Measurements from ENCODE around the gene ZNF135.

The ZNF135 gene

GRCh38 chr19:58079792-58080191, 20.7 kb downstream of the ZNF135 start:
- Histone ChIP-seq H3K9me3 (ENCODE audit: severe bottlenecking) (no peaks in the 10 kb centered on the region), H3K4me3 (ENCODE audit: low read depth, low read length) (no peak overlapping the region), H3K36me3 (peaks cover 12% of the 10 kb centered on the region), H3K27me3 (ENCODE audit: insufficient read depth, low read depth, severe bottlenecking) (no peaks in the 10 kb centered on the region), H3K27ac (no peak overlapping the region)
- DNase-seq, result no peak
- no peak for TF ChIP-seq CTCF (IDR thresholded peaks at IDR 0.05; ENCODE audit: low read depth, low read length)

DNA sequence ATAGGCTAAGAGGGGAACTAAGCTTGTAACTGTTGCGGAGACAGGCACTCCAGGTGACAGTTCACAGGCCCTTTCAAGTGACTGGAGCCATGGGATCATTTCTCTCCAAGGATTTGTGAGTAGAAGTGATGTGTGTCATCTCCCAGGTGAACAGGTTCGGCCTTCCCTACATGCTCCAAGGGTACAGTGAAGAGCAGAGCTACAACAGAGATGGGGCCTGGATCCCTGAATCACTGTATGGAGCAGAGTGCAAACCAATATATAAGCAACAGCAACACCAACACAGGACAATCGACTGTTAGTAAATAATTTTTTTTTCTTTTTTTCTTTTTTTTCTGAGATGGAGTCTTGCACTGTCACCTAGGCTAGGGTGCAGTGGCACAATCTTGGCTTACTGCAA, 23.9 kb downstream of the ZNF135 start:
- DNase-seq, result no peak
- H3K36me3 ChIP-seq, result peaks cover 29% of the 10 kb centered on the region
- H3K4me3 ChIP-seq (ENCODE audit: low read depth, low read length), result no peak overlapping the region
- TF ChIP-seq CTCF (IDR thresholded peaks at IDR 0.05; ENCODE audit: low read depth, low read length), result no peak
- no peaks in the 10 kb centered on the region for H3K27me3 ChIP-seq (ENCODE audit: insufficient read depth, low read depth, severe bottlenecking)
- no peaks in the 10 kb centered on the region for H3K9me3 ChIP-seq (ENCODE audit: severe bottlenecking)
- H3K27ac ChIP-seq, result no peak overlapping the region

DNA sequence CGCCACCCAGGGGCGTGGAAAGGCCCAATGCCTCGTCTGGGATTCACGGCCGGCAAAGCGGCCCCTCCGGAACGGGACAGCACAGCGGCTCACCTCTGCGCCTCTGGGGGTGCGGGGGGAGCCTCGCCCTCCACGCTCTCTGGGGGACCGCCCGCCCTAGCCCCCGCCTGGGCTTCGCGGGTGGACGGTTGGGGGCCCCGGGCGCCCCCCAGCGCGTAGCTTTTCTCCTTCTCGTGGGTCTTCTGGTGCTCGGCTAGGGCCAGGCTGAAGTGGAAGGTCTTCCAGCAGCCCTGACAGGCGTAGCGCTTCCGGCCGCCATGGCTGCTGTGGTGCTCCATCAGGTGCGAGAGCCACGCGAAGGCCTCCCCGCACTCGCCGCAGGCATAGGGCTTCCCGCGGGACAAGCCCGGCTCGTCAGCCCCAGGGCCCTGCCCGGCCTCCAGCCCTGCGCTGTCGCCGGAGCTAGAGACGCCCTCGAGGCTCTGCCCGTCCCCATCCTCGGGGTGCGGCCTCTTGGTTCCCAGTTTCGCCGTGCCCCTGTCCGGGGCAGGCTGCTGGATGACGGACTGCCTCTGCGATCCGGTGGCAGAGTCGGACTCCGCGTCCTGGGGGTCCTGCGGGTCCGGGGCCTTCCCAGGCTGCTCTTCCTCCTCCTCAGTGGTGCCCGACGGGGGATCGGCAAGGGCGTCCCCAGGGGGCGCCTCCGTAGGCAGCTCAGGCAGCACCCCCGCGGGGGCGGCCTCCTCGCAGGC, 25.7 kb downstream of the ZNF135 start:
- no peak for TF ChIP-seq CTCF (IDR thresholded peaks at IDR 0.05; ENCODE audit: low read depth, low read length)
- no peak for DNase-seq
- H3K4me3 ChIP-seq (ENCODE audit: low read depth, low read length), result no peak overlapping the region
- no peak overlapping the region for H3K27ac ChIP-seq
- H3K9me3 ChIP-seq (ENCODE audit: severe bottlenecking), result no peaks in the 10 kb centered on the region
- peaks cover 31% of the 10 kb centered on the region for H3K36me3 ChIP-seq
- H3K27me3 ChIP-seq (ENCODE audit: insufficient read depth, low read depth, severe bottlenecking), result no peaks in the 10 kb centered on the region

GRCh38 chr19:58085348-58085875, 26.3 kb downstream of the ZNF135 start:
- TF ChIP-seq CTCF (IDR thresholded peaks at IDR 0.05; ENCODE audit: low read depth, low read length), result no peak
- Histone ChIP-seq H3K27me3 (ENCODE audit: insufficient read depth, low read depth, severe bottlenecking) (no peaks in the 10 kb centered on the region), H3K4me3 (ENCODE audit: low read depth, low read length) (no peak overlapping the region), H3K9me3 (ENCODE audit: severe bottlenecking) (no peaks in the 10 kb centered on the region), H3K36me3 (peaks cover 31% of the 10 kb centered on the region), H3K27ac (no peak overlapping the region)
- no peak for DNase-seq

DNA sequence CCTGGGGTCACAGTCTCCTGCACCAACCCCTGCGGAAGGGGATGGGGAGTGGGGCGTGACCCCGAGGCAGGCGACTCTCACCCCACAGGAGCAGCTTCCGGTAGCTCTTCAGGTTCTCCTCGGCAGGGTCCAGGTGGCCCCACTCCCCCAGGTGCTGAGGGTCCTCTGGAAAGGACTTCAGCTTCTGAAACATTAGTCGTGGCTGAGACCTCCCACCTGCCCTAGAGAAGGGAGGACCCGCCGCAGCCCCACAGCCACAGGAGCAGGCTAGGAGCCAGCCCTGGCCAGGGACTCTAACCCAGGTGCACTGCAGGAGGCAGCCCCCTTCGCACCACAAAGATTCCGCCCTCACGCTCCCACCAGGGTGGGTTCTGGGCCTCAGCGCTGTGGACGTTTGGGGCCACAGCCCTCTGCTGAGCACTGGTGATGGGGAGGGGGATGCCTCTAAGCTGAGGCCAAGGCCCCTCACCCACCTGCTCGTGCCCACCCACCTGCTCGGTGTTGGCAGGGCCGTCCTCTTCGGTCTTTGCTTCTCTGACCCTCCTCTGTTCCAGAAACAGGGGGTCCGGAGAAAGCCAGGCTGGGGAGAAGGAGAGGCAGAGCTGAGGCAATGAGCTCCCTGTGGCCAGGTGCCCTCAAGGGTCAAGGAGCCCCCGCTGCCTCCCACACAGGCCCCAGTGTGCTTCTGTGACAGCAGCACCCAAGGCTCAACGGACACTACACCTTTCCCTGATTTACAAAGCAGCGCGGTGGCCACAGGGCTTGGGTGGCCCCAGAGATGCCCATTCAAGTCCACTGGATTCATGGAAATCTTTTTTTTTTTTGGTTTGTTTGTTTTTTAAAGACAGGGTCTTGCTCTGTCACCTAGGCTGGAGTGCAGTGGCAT, 28.0 kb downstream of the ZNF135 start:
- H3K27ac ChIP-seq, result no peak overlapping the region
- TF ChIP-seq CTCF (IDR thresholded peaks at IDR 0.05; ENCODE audit: low read depth, low read length), result no peak
- no peak overlapping the region for H3K4me3 ChIP-seq (ENCODE audit: low read depth, low read length)
- H3K9me3 ChIP-seq (ENCODE audit: severe bottlenecking), result no peaks in the 10 kb centered on the region
- H3K36me3 ChIP-seq, result peaks cover 31% of the 10 kb centered on the region
- no peaks in the 10 kb centered on the region for H3K27me3 ChIP-seq (ENCODE audit: insufficient read depth, low read depth, severe bottlenecking)
- DNase-seq, result no peak
